Upper lobe of left lung (tissue), 4 donors: Measurements from ENCODE around the gene ADAMTS16.

Experiments used
- CTCF ChIP-seq, 6 experiments: fragments of 450-650 bp in 4 of 6; fragments of 200-600 bp in 2 of 6; sonication (generic) in 2 of 6; IDR thresholded peaks; one replicate each; pipeline ENCODE4 v1.5.1; 2016 to 2019; ENCODE audit warnings: antibody characterized with exemption in 6 of 6
- EP300 ChIP-seq, 4 donors: sonication (generic); formaldehyde crosslinking; IDR thresholded peaks; one replicate each; pipeline ENCODE4 v1.5.1; 2017; ENCODE audit warnings: antibody characterized with exemption in 4 of 4, control low read depth in 2 of 4
- POLR2A ChIP-seq, 4 donors: fragments of 450-650 bp; IDR thresholded peaks; one replicate each; pipeline ENCODE4 v1.5.1; 2016 to 2017; ENCODE audit warnings: antibody characterized with exemption in 4 of 4, mild to moderate bottlenecking in 2 of 4
- POLR2AphosphoS5 ChIP-seq, 2 donors: sonication (generic); formaldehyde crosslinking; IDR thresholded peaks; one replicate each; pipeline ENCODE4 v1.5.1; 2017; ENCODE audit warnings: antibody characterized with exemption in 2 of 2

GRCh38 chr5:5179597-5179996, 39.5 kb downstream of the ADAMTS16 start:
- TF ChIP-seq CTCF (IDR thresholded peaks at IDR 0.05) (no peak), POLR2A (IDR thresholded peaks at IDR 0.05) (no peak), EP300 (IDR thresholded peaks at IDR 0.05) (no peak), POLR2AphosphoS5 (IDR thresholded peaks at IDR 0.05) (no peak)
